ENCODE measurements around the gene BCL7C.
"Not testable (repeated sequence)": the region's sequence is repeated elsewhere in the genome, so short reads cannot be mapped to it uniquely, and the experiment has no call there.

Gene BCL7C

GRCh38 chr16:30892670-30893416, 1.0 kb downstream of the BCL7C start:
- Histone ChIP-seq H2AFZ (peak overlapping the region; percentile 86), H3K36me3 (ENCODE audit: control insufficient read depth, insufficient read depth, low read length) (no peaks in the 10 kb centered on the region), H3K4me1 (peaks cover 21% of the 10 kb centered on the region), H3K4me3 (ENCODE audit: low read depth, low read length) (peak overlapping the region; percentile 83), H3K79me2 (peaks cover 9% of the 10 kb centered on the region), H3K27me3 (ENCODE audit: control insufficient read depth, insufficient read depth, low read length) (no peaks in the 10 kb centered on the region), H3K9ac (no peak overlapping the region), H3K27ac (peak overlapping the region; percentile 62), H3K4me2 (ENCODE audit: low read length) (peak overlapping the region; percentile 98), H3K9me3 (ENCODE audit: control insufficient read depth, low read length) (no peaks in the 10 kb centered on the region)
- no peak for TF ChIP-seq CTCF (IDR thresholded peaks at IDR 0.05)

GRCh38 chr16:30891043-30891823, 2.6 kb downstream of the BCL7C start:
- peaks cover 16% of the 10 kb centered on the region for H3K4me1 ChIP-seq
- H3K9me3 ChIP-seq (ENCODE audit: control insufficient read depth, low read length); H3K4me3 ChIP-seq (ENCODE audit: low read depth, low read length); H3K36me3 ChIP-seq (ENCODE audit: control insufficient read depth, insufficient read depth, low read length); H3K27ac ChIP-seq; H3K9ac ChIP-seq; H3K4me2 ChIP-seq (ENCODE audit: low read length); H3K27me3 ChIP-seq (ENCODE audit: control insufficient read depth, insufficient read depth, low read length); H2AFZ ChIP-seq: not testable (repeated sequence)
- peaks cover 12% of the 10 kb centered on the region for H3K79me2 ChIP-seq

DNA sequence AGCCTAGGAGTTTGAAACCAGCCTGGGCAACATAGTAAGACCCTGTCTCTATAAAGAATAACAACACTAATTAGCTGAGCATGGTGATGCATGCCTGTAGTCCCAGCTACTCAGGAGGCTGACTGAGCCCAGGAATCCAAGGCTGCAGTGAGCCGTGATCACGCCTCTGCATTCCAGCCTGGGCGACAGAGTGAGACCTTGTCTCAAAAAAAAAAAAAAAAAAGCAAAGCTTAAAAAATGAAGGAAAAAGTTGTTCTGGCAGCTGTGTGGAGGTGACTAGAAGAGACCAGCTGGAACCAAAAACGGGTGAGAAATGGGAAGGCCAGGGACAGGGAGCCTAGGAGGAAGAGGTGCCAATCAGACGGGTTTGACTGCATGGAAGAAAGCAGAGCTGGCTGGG, 4.2 kb downstream of the BCL7C start:
- no peak for TF ChIP-seq CTCF (IDR thresholded peaks at IDR 0.05)

DNA sequence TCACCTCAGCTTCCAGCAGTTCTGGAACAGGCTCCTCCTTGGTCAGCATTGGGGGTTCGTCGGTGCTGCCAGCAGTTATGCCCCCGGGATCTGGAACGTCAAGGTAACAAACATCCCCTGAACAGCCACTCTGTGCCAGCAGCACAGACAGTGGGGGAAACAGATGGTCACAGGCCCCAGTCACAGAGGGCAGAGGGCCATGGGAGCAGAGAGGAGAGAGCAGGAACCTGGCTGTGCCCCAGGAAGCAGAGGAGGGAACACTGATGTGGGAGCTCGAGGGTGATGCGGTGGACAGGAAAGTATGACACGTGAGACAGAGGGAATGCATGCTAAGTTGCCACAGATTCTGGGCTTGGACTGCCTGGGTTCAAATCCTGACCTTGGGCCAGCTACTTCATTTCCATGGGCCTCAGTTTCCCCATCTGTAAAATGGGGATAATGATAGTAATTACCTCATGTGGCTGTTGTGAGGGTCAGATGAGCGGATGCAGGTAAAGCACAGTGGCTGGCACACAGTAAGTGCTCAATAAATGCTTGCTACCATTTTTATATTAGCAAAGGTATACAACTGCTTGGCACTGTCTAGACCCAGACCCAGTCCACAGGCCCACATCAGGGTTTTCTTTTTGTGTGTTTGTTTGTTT, 4.9 kb downstream of the BCL7C start:
- Histone ChIP-seq H3K27me3 (ENCODE audit: control insufficient read depth, insufficient read depth, low read length) (no peaks in the 10 kb centered on the region), H3K36me3 (ENCODE audit: control insufficient read depth, insufficient read depth, low read length) (no peaks in the 10 kb centered on the region), H3K9ac (no peak overlapping the region), H3K27ac (no peak overlapping the region), H2AFZ (no peak overlapping the region), H3K4me1 (no peaks in the 10 kb centered on the region), H3K79me2 (peaks cover 12% of the 10 kb centered on the region), H3K4me3 (ENCODE audit: low read depth, low read length) (no peak overlapping the region), H3K4me2 (ENCODE audit: low read length) (no peak overlapping the region), H3K9me3 (ENCODE audit: control insufficient read depth, low read length) (no peaks in the 10 kb centered on the region)
- no peak for TF ChIP-seq CTCF (IDR thresholded peaks at IDR 0.05)

More for the DNA sequence above, 4.2 kb downstream of the BCL7C start:
- Histone ChIP-seq H3K9ac (no peak overlapping the region), H3K27ac (no peak overlapping the region), H3K4me3 (ENCODE audit: low read depth, low read length) (no peak overlapping the region), H3K4me2 (ENCODE audit: low read length) (no peak overlapping the region), H3K27me3 (ENCODE audit: control insufficient read depth, insufficient read depth, low read length) (no peaks in the 10 kb centered on the region), H3K79me2 (peaks cover 12% of the 10 kb centered on the region), H2AFZ (no peak overlapping the region), H3K9me3 (ENCODE audit: control insufficient read depth, low read length) (no peaks in the 10 kb centered on the region), H3K36me3 (ENCODE audit: control insufficient read depth, insufficient read depth, low read length) (no peaks in the 10 kb centered on the region), H3K4me1 (peaks cover 5% of the 10 kb centered on the region)

GRCh38 chr16:30887927-30888326, 6.0 kb downstream of the BCL7C start:
- Histone ChIP-seq H3K4me2 (ENCODE audit: low read length) (no peak overlapping the region), H3K4me3 (ENCODE audit: low read depth, low read length) (no peak overlapping the region), H3K27ac (no peak overlapping the region), H3K36me3 (ENCODE audit: control insufficient read depth, insufficient read depth, low read length) (no peaks in the 10 kb centered on the region), H3K4me1 (no peaks in the 10 kb centered on the region), H3K9ac (no peak overlapping the region), H2AFZ (no peak overlapping the region), H3K27me3 (ENCODE audit: control insufficient read depth, insufficient read depth, low read length) (no peaks in the 10 kb centered on the region), H3K9me3 (ENCODE audit: control insufficient read depth, low read length) (no peaks in the 10 kb centered on the region), H3K79me2 (peaks cover 6% of the 10 kb centered on the region)
- TF ChIP-seq CTCF (IDR thresholded peaks at IDR 0.05), result no peak

Data from parathyroid adenoma (tissue), 2 donors.